Measurements from ENCODE around the gene OR52D1.

GRCh38 chr11:5486421-5486820 lies 2.1 kb upstream of the OR52D1 start:
- TF ChIP-seq CTCF (conservative IDR thresholded peaks at IDR 0.05; ENCODE audit: low read depth, low read length) = no peak
- no peak for TF ChIP-seq CEBPB (IDR thresholded peaks at IDR 0.05; ENCODE audit: low read depth, low read length)
- TF ChIP-seq POLR2A (IDR thresholded peaks at IDR 0.05; ENCODE audit: low read depth, low read length) = no peak
- no peak for TF ChIP-seq RCOR1 (IDR thresholded peaks at IDR 0.05; ENCODE audit: insufficient replicate concordance, low read length)
- TF ChIP-seq USF2 (IDR thresholded peaks at IDR 0.05; ENCODE audit: low read depth, low read length) = no peak
- no peak for TF ChIP-seq NFE2L2 (IDR thresholded peaks at IDR 0.05; ENCODE audit: low read depth, low read length)
- TF ChIP-seq BHLHE40 (IDR thresholded peaks at IDR 0.05; ENCODE audit: low read depth, low read length) = no peak
- TF ChIP-seq RAD21 (IDR thresholded peaks at IDR 0.05; ENCODE audit: low read length) = no peak

Data from IMR-90 (cell line).